HepG2 (cell line): ENCODE results near the gene ZNF341. TPM values are rescaled to one million over a fixed set of nuclear protein-coding genes. Genes with fewer than 3 reads are reported as not detected.

Source experiments
- FOXO1 ChIP-seq: sonication (generic); formaldehyde crosslinking; IDR thresholded peaks from 2 replicates; pipeline ENCODE4 v1.4.0; 2020; ENCODE audit warnings: missing genetic modification reagents
- GATAD1 ChIP-seq: IDR thresholded peaks from 2 replicates; pipeline ENCODE4 v1.6.1; 2016; ENCODE audit warnings: missing genetic modification reagents, missing compliant biosample characterization
- GLI4 ChIP-seq: sonication (generic); formaldehyde crosslinking; IDR thresholded peaks from 2 replicates; pipeline ENCODE4 v1.5.1; 2020; ENCODE audit warnings: missing genetic modification reagents, mild to moderate bottlenecking, moderate library complexity, borderline replicate concordance
- HNRNPL ChIP-seq: fragments of 200-400 bp; formaldehyde crosslinking; IDR thresholded peaks from 2 replicates; pipeline ENCODE4 v1.6.1; 2017; ENCODE audit warnings: mild to moderate bottlenecking, low read depth, low read length
- MXD4 ChIP-seq: IDR thresholded peaks from 2 replicates; pipeline ENCODE4 v1.6.1; 2016; ENCODE audit warnings: mild to moderate bottlenecking, missing biosample characterization, missing genetic modification reagents
- NR2F2 ChIP-seq: IDR thresholded peaks from 2 replicates; pipeline ENCODE4 v1.6.1; 2012; ENCODE audit warnings: low read depth, inconsistent platforms, borderline replicate concordance
- RELA ChIP-seq: sonication (generic); formaldehyde crosslinking; IDR thresholded peaks from 2 replicates; pipeline ENCODE4 v1.4.0; 2020; ENCODE audit warnings: missing genetic modification reagents
- SMAD9 ChIP-seq: sonication (generic); formaldehyde crosslinking; IDR thresholded peaks from 2 replicates; pipeline ENCODE4 v1.5.1; 2020; ENCODE audit warnings: mild to moderate bottlenecking, missing genetic modification reagents
- TP53 ChIP-seq: sonication (generic); formaldehyde crosslinking; conservative IDR thresholded peaks from 2 replicates; pipeline ENCODE4 v1.4.0; 2020; ENCODE audit warnings: missing genetic modification reagents
- YY1 ChIP-seq: IDR thresholded peaks from 2 replicates; pipeline ENCODE4 v1.6.1; 2011; ENCODE audit warnings: low read length, low read depth, moderate library complexity, mild to moderate bottlenecking; ENCODE audit not compliant: insufficient read depth, insufficient replicate concordance
- ZFP36 ChIP-seq: fragments of 150-350 bp; IDR thresholded peaks from 2 replicates; pipeline ENCODE4 v1.6.1; 2018; ENCODE audit warnings: borderline replicate concordance, low read length, low read depth; ENCODE audit not compliant: partially characterized antibody
- ZKSCAN1 ChIP-seq: fragments of 150-350 bp; IDR thresholded peaks from 2 replicates; pipeline ENCODE4 v1.6.1; 2014; ENCODE audit warnings: low read length
- ZMAT5 ChIP-seq: sonication (generic); formaldehyde crosslinking; IDR thresholded peaks from 2 replicates; pipeline ENCODE4 v1.5.0; 2020; ENCODE audit warnings: mild to moderate bottlenecking, low read depth, missing genetic modification reagents, borderline replicate concordance
- ZNF207 ChIP-seq: fragments of 450-650 bp; IDR thresholded peaks from 2 replicates; pipeline ENCODE4 v1.6.1; 2016; ENCODE audit warnings: antibody characterized with exemption, borderline replicate concordance
- ZNF276 ChIP-seq: sonication (generic); formaldehyde crosslinking; IDR thresholded peaks from 2 replicates; pipeline ENCODE4 v1.4.0; 2020; ENCODE audit warnings: mild to moderate bottlenecking, low read depth, missing genetic modification reagents
- ZNF619 ChIP-seq: sonication (generic); formaldehyde crosslinking; IDR thresholded peaks from 2 replicates; pipeline ENCODE4 v1.4.0; 2020; ENCODE audit warnings: mild to moderate bottlenecking, missing genetic modification reagents
- polyA plus RNA-seq, 8 experiments: library from polyadenylated mRNA; depleted of rRNA in 3 of 8; stranded (reverse) in 7 of 8; unstranded in 1 of 8; fragments of >200 nt; fragmentation: Illumina TruSeq in 4 of 8; extraction: Trizol in 4 of 8; gene quantifications; 2 replicates each; pipeline versions ENCODE4 v1.2.1 to v1.2.3, GENCODE V29; 2011 to 2016; ENCODE audit warnings: low read depth in 4 of 8, missing spikeins in 1 of 8, mixed read lengths in 1 of 8; ENCODE audit not compliant: insufficient read depth in 1 of 8
- total RNA-seq, 5 experiments: library from RNA; depleted of rRNA; stranded (reverse); fragments of >200 nt; fragmentation: Illumina TruSeq; extraction: Trizol; gene quantifications; 2 replicates each; pipeline ENCODE4 v1.2.3, GENCODE V29; 2016; ENCODE audit warnings: low read depth in 1 of 5
- TF ChIP-seq, protein P1 (sequence below): sonication (generic); formaldehyde crosslinking; IDR thresholded peaks from 2 replicates; pipeline ENCODE4 v1.4.0; 2020; ENCODE audit warnings: missing genetic modification reagents
- TF ChIP-seq, protein P2 (sequence below): IDR thresholded peaks from 2 replicates; pipeline ENCODE4 v1.6.1; 2016
- TF ChIP-seq, protein P3 (sequence below), 2 experiments: sonication (generic) in 1 of 2; formaldehyde crosslinking in 1 of 2; IDR thresholded peaks; 2 replicates each; pipeline versions ENCODE4 v1.5.1 to v1.6.1; 2011 to 2020; ENCODE audit warnings: borderline replicate concordance in 1 of 2, low read depth in 1 of 2, low read length in 1 of 2, mild to moderate bottlenecking in 1 of 2, missing genetic modification reagents in 1 of 2, moderate library complexity in 1 of 2

Gene ZNF341
- total and polyA plus RNA-seq, 2 of the 13 experiments (the other 11 are each of a cell fraction or from before 2014, with no cell fraction given): 1.1 to 2.2 TPM

- TF ChIP-seq, protein P1, sequence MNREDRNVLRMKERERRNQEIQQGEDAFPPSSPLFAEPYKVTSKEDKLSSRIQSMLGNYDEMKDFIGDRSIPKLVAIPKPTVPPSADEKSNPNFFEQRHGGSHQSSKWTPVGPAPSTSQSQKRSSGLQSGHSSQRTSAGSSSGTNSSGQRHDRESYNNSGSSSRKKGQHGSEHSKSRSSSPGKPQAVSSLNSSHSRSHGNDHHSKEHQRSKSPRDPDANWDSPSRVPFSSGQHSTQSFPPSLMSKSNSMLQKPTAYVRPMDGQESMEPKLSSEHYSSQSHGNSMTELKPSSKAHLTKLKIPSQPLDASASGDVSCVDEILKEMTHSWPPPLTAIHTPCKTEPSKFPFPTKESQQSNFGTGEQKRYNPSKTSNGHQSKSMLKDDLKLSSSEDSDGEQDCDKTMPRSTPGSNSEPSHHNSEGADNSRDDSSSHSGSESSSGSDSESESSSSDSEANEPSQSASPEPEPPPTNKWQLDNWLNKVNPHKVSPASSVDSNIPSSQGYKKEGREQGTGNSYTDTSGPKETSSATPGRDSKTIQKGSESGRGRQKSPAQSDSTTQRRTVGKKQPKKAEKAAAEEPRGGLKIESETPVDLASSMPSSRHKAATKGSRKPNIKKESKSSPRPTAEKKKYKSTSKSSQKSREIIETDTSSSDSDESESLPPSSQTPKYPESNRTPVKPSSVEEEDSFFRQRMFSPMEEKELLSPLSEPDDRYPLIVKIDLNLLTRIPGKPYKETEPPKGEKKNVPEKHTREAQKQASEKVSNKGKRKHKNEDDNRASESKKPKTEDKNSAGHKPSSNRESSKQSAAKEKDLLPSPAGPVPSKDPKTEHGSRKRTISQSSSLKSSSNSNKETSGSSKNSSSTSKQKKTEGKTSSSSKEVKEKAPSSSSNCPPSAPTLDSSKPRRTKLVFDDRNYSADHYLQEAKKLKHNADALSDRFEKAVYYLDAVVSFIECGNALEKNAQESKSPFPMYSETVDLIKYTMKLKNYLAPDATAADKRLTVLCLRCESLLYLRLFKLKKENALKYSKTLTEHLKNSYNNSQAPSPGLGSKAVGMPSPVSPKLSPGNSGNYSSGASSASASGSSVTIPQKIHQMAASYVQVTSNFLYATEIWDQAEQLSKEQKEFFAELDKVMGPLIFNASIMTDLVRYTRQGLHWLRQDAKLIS: no peak
- TF ChIP-seq ZKSCAN1 (no peak), YY1 (no peak), ZNF619 (CRISPR knock-in tag) (peak; percentile 86), MXD4 (CRISPR knock-in tag) (peak; percentile 65; the same call in 1 of the 2 replicates), HNRNPL (0 out of 2 replicates have a peak, but pooled peaks have one; percentile 24), ZFP36 (no peak), TP53 (no peak), SMAD9 (no peak), NR2F2 (peak; percentile 92), RELA (CRISPR knock-in tag) (peak; percentile 98; the same call in 1 of the 2 replicates), FOXO1 (CRISPR knock-in tag) (peak; percentile 96), ZNF276 (CRISPR knock-in tag) (no peak), ZNF207 (no peak), GATAD1 (CRISPR knock-in tag) (peak; percentile 58; the same call in 1 of the 2 replicates), GLI4 (no peak; the same call in 1 of the 2 replicates), ZMAT5 (no peak; the same call in 1 of the 2 replicates)
- TF ChIP-seq, protein P2, sequence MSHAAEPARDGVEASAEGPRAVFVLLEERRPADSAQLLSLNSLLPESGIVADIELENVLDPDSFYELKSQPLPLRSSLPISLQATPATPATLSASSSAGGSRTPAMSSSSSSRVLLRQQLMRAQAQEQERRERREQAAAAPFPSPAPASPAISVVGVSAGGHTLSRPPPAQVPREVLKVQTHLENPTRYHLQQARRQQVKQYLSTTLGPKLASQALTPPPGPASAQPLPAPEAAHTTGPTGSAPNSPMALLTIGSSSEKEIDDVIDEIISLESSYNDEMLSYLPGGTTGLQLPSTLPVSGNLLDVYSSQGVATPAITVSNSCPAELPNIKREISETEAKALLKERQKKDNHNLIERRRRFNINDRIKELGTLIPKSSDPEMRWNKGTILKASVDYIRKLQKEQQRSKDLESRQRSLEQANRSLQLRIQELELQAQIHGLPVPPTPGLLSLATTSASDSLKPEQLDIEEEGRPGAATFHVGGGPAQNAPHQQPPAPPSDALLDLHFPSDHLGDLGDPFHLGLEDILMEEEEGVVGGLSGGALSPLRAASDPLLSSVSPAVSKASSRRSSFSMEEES: peak; percentile 77
- TF ChIP-seq, protein P3, sequence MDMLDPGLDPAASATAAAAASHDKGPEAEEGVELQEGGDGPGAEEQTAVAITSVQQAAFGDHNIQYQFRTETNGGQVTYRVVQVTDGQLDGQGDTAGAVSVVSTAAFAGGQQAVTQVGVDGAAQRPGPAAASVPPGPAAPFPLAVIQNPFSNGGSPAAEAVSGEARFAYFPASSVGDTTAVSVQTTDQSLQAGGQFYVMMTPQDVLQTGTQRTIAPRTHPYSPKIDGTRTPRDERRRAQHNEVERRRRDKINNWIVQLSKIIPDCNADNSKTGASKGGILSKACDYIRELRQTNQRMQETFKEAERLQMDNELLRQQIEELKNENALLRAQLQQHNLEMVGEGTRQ (IDR thresholded peaks at IDR 0.05; ENCODE audit: low read depth, low read length): no peak
- TF ChIP-seq, protein P3 (CRISPR knock-in tag; IDR thresholded peaks at IDR 0.05; ENCODE audit: borderline replicate concordance): no peak
Observed at GRCh38 chr20:33701629-33702450, 30.0 kb upstream of the ZNF341 start (continued).
